Measurements from ENCODE around the gene CELF4.

The CELF4 gene

DNA sequence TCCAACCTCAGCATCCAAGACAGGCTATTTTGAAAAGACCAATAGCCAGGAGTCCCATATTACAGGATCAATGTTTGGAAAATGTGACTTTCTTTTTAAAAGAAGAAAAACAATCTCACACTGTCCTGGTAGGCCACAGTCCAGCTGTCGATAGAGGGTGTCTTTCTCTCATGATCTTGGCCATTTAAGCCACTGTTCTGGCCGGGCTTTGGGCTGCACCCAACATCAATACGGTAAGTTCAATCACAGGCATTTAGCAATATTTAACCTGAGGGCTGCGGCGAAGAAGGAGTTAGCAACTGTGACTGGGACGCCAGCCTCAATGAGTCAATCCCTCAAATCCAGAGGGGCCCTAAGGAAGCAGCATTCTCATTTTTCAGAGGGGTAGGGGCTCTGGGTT is 69.0 kb downstream of the CELF4 start:
- TF ChIP-seq, protein P1, sequence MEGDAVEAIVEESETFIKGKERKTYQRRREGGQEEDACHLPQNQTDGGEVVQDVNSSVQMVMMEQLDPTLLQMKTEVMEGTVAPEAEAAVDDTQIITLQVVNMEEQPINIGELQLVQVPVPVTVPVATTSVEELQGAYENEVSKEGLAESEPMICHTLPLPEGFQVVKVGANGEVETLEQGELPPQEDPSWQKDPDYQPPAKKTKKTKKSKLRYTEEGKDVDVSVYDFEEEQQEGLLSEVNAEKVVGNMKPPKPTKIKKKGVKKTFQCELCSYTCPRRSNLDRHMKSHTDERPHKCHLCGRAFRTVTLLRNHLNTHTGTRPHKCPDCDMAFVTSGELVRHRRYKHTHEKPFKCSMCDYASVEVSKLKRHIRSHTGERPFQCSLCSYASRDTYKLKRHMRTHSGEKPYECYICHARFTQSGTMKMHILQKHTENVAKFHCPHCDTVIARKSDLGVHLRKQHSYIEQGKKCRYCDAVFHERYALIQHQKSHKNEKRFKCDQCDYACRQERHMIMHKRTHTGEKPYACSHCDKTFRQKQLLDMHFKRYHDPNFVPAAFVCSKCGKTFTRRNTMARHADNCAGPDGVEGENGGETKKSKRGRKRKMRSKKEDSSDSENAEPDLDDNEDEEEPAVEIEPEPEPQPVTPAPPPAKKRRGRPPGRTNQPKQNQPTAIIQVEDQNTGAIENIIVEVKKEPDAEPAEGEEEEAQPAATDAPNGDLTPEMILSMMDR (conservative IDR thresholded peaks at IDR 0.05; ENCODE audit: control insufficient read depth, insufficient read depth, low read depth, low read length), result no peak
- H3K4me3 ChIP-seq (ENCODE audit: control insufficient read depth, low read depth, low read length), result no peak overlapping the region
- no peak for DNase-seq (ENCODE audit: low read depth)

DNA sequence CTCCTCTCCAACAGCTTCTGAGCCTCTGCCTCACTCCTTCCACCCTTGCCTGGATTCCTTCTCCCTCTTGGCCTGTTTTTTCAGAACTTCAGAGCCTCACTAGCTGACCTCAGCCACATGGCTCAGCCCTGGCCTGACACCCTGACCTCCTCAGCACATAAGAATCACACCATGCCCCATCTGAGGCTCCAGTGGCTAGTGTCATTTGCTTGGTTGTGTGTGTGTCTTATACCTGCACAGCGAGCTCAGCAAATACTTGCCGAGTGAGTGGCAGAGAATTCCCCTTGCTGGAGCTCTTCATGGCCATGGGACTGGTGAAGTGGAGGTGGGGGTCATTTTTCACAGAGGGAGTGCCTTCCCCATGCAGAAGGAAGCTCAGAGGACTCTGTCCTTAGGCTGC is 70.2 kb downstream of the CELF4 start:
- DNase-seq (ENCODE audit: low read depth), result no peak
- TF ChIP-seq, protein P1 (conservative IDR thresholded peaks at IDR 0.05; ENCODE audit: control insufficient read depth, insufficient read depth, low read depth, low read length), result no peak
- H3K4me3 ChIP-seq (ENCODE audit: control insufficient read depth, low read depth, low read length), result no peak overlapping the region

DNA sequence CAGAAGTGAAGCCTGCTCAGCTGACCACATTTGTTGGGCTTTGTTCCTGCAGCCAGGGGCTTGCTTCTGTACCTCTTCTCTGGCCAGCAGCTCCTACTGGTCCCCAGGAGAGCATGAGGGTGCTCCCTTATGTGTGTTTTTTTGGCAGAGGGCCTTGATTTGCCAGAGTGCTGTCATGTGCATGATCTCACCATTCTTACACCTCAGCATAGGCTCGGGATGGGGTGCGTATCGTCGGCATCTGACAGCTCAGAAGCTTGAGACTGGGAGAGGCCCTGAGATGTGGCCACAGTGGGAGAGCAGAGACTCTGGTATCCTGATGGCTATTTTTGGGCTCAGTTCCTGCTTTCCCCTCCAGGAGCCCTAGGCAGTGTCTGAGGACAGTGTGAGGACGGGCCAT is 71.2 kb downstream of the CELF4 start:
- no peak for DNase-seq (ENCODE audit: low read depth)
- no peak overlapping the region for H3K4me3 ChIP-seq (ENCODE audit: control insufficient read depth, low read depth, low read length)
- TF ChIP-seq, protein P1 (conservative IDR thresholded peaks at IDR 0.05; ENCODE audit: control insufficient read depth, insufficient read depth, low read depth, low read length), result no peak

DNA sequence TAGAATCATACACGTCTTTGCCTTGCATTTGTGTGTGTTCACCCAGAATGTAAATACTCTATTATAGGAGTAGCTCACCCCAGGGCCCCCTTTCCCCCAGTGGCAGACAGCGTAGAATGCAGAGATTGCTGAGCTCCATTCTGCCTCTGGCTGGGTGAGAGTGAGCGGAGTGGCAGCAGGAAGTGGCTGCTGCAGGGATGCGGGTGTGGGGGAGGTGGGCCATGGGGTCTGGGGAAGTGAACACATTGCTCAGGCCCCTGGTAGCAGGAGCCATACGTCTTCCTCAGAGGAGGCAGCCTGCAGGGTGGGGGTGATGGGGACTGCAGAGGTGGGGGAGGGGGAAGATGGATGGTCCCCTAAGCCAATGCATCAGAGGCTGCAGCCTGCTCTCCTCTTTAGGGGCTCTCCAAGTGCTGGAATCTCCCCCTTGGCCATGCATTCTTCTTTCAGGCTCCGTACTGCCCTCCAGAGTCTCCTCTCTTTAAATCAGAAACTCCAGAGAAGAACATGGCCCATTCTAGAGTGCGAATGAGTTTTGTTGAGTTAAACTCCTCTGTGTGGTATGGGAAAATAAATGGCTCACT is 72.2 kb downstream of the CELF4 start:
- no peak overlapping the region for H3K4me3 ChIP-seq (ENCODE audit: control insufficient read depth, low read depth, low read length)
- TF ChIP-seq, protein P1 (conservative IDR thresholded peaks at IDR 0.05; ENCODE audit: control insufficient read depth, insufficient read depth, low read depth, low read length), result no peak
- DNase-seq (ENCODE audit: low read depth), result no peak

DNA sequence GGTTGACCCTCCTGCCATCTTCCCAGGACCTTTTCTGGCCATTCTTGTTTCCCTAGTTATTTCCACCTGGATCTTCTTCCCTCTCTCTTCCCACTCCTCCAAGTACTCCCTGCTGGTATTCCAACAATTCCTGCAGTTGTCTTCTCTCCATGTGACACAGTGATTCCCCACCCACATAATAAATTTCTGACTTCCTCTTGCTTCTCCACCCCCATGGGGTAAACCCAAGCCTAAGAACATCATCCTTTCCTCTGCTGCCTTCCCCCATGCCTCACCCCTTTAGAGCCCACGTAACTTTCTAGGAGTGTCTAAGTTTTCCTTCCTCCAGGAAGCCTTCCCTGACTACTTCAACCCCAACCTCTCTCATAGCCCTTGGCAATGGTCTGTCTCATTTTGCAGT is 72.6 kb downstream of the CELF4 start:
- TF ChIP-seq, protein P1 (conservative IDR thresholded peaks at IDR 0.05; ENCODE audit: control insufficient read depth, insufficient read depth, low read depth, low read length), result no peak
- no peak for DNase-seq (ENCODE audit: low read depth)
- no peak overlapping the region for H3K4me3 ChIP-seq (ENCODE audit: control insufficient read depth, low read depth, low read length)

DNA sequence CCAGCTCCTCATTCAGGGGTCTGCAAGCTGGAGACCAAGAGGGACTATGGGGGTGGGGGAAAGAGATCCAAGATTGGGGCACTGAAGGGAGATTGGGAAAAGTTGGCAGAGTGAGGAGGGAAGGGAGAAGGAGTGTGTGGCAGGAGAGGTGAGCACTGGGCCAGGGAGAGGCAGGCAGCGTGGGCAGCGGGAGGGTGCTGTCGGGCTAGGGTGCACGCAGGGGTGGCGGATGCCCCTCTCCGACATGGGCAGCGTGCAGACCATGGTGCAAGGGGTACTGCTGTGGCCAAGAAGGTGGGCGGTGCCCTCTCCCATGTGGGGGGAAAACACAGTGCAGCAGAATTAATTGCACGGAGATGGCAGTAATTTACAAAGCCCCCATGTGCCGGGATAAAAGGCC is 74.1 kb downstream of the CELF4 start:
- no peak for DNase-seq (ENCODE audit: low read depth)
- no peak overlapping the region for H3K4me3 ChIP-seq (ENCODE audit: control insufficient read depth, low read depth, low read length)
- TF ChIP-seq, protein P1 (conservative IDR thresholded peaks at IDR 0.05; ENCODE audit: control insufficient read depth, insufficient read depth, low read depth, low read length), result no peak

DNA sequence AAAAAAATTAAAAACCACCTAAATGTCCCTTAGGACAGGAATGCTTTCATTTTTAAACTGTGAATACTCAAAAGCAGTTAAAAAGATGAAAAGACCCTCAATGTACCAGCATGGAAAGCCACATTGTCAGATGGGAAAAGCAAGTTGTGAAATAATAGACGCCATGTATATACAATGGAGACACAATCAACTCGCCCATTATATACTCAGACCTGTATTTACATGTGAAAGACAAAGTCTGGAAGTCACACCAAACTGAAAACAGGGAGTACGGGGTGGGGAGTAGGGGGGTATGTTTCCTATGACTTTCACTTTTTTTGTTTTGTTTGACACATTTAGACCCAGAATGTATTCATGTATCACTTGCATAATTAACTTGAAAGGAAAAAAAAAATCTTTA is 75.6 kb downstream of the CELF4 start:
- DNase-seq (ENCODE audit: low read depth), result no peak
- no peak overlapping the region for H3K4me3 ChIP-seq (ENCODE audit: control insufficient read depth, low read depth, low read length)
- TF ChIP-seq, protein P1 (conservative IDR thresholded peaks at IDR 0.05; ENCODE audit: control insufficient read depth, insufficient read depth, low read depth, low read length), result no peak

Measured in fibroblast of mammary gland (primary cell).